T-cell (primary cell): ENCODE results near the gene MRRF. TPM values are rescaled to one million over a fixed set of nuclear protein-coding genes. Genes with fewer than 3 reads are reported as not detected.

ENCODE experiments used
- ATAC-seq, 4 experiments: fragments of 200-7000 bp in 3 of 4; fragments of 150-1000 bp in 1 of 4; cut with Tn5 transposase; replicated peaks in 1 of 4; 1 replicate in 3 of 4; 2 replicates in 1 of 4; pipeline ENCODE4 v1.10.0; 2021; ENCODE audit warnings: moderate library complexity in 3 of 4, mild to moderate bottlenecking in 2 of 4, moderate number of reproducible peaks in 1 of 4
- CTCF ChIA-PET, 2 donors: fragments of 300-600 bp; sonication (Branson Sonifier 250); formaldehyde crosslinking; loops; one replicate each; lab custom pipeline; 2022; ENCODE audit warnings: antibody characterized with exemption in 2 of 2; lab: Charles Lee
- POLR2A ChIA-PET, 2 donors: fragments of 300-600 bp; sonication (Branson Sonifier 250); formaldehyde crosslinking; loops; one replicate each; lab custom pipeline; 2022; ENCODE audit warnings: antibody characterized with exemption in 2 of 2; lab: Charles Lee
- DNase-seq, 35 experiments: peaks; one replicate each; pipeline versions ENCODE4 v3.0.0 to v3.0.0-alpha.2; 2013 to 2023
- H3K27ac ChIP-seq: one replicate; pipeline ENCODE4 v1.5.1; 2013; ENCODE audit warnings: low read length
- H3K27me3 ChIP-seq, 2 experiments: replicated peaks in 1 of 2; 1 replicate in 1 of 2; 2 replicates in 1 of 2; pipeline versions ENCODE4 v1.6.1 to v1.7.0; 2013; ENCODE audit warnings: low read length in 1 of 2, mixed read lengths in 1 of 2; ENCODE audit not compliant: control insufficient read depth in 2 of 2, insufficient read depth in 2 of 2; ENCODE audit errors: extremely low read depth in 1 of 2
- H3K36me3 ChIP-seq, 2 donors: 1 replicate in 1 of 2; 2 replicates in 1 of 2; pipeline versions ENCODE4 v1.6.1 to v1.7.0; 2013; ENCODE audit warnings: low read length in 1 of 2; ENCODE audit not compliant: control insufficient read depth in 2 of 2, insufficient read depth in 1 of 2; ENCODE audit errors: extremely low read depth in 1 of 2
- H3K4me1 ChIP-seq, 2 experiments: 1 replicate in 1 of 2; 2 replicates in 1 of 2; pipeline versions ENCODE4 v1.6.1 to v1.7.0; 2013; ENCODE audit warnings: low read length in 2 of 2, mixed read lengths in 1 of 2; ENCODE audit not compliant: insufficient read depth in 2 of 2, control insufficient read depth in 1 of 2; ENCODE audit errors: extremely low read depth in 1 of 2
- H3K4me3 ChIP-seq, 2 donors: 1 replicate in 1 of 2; 2 replicates in 1 of 2; pipeline versions ENCODE4 v1.5.1 to v1.7.0; 2013; ENCODE audit warnings: mild to moderate bottlenecking in 2 of 2, low read length in 1 of 2, moderate library complexity in 1 of 2; ENCODE audit not compliant: control insufficient read depth in 1 of 2; ENCODE audit errors: extremely low read depth in 1 of 2
- H3K9me3 ChIP-seq: 2 replicates; pipeline ENCODE4 v1.7.0; 2013
- H3K27ac Mint-ChIP-seq, 2 donors: one replicate each; pipeline ENCODE4 v1.8.0; 2020 to 2021; ENCODE audit warnings: mild to moderate bottlenecking in 2 of 2, mixed read lengths in 2 of 2
- H3K27me3 Mint-ChIP-seq, 2 donors: one replicate each; pipeline ENCODE4 v1.8.0; 2021 to 2022; ENCODE audit warnings: mixed read lengths in 2 of 2
- H3K36me3 Mint-ChIP-seq: one replicate; pipeline ENCODE4 v1.8.0; 2021; ENCODE audit warnings: mixed read lengths
- H3K4me1 Mint-ChIP-seq, 3 donors: one replicate each; pipeline ENCODE4 v1.8.0; 2020 to 2022; ENCODE audit warnings: mixed read lengths in 3 of 3, mild to moderate bottlenecking in 1 of 3
- H3K4me3 Mint-ChIP-seq, 3 donors: one replicate each; pipeline ENCODE4 v1.8.0; 2020 to 2022; ENCODE audit warnings: mild to moderate bottlenecking in 3 of 3, mixed read lengths in 3 of 3, moderate library complexity in 3 of 3
- H3K9me3 Mint-ChIP-seq, 3 donors: one replicate each; pipeline ENCODE4 v1.8.0; 2020 to 2022; ENCODE audit warnings: mixed read lengths in 3 of 3
- WGBS: methylation state at CpG from one replicate; pipeline ENCODE4 v1.1.5; 2013; ENCODE audit warnings: missing lambda C conversion rate; ENCODE audit not compliant: insufficient coverage; 5-methylcytosine and 5-hydroxymethylcytosine counted together
- total RNA-seq, 35 experiments: library from RNA in 6 of 35; stranded (reverse) in 6 of 35; fragments of 120-200 nt in 1 of 35; gene quantifications; one replicate each; pipeline versions ENCODE4 v1.2.1 to v1.2.4 and lab custom pipeline; 2013 to 2026

Gene MRRF
- total RNA-seq, 5 donors from 2014 or later (not counting 1 experiment from before 2014, with no cell fraction given): 27.7 to 34.1 (median 29.1) TPM

DNA sequence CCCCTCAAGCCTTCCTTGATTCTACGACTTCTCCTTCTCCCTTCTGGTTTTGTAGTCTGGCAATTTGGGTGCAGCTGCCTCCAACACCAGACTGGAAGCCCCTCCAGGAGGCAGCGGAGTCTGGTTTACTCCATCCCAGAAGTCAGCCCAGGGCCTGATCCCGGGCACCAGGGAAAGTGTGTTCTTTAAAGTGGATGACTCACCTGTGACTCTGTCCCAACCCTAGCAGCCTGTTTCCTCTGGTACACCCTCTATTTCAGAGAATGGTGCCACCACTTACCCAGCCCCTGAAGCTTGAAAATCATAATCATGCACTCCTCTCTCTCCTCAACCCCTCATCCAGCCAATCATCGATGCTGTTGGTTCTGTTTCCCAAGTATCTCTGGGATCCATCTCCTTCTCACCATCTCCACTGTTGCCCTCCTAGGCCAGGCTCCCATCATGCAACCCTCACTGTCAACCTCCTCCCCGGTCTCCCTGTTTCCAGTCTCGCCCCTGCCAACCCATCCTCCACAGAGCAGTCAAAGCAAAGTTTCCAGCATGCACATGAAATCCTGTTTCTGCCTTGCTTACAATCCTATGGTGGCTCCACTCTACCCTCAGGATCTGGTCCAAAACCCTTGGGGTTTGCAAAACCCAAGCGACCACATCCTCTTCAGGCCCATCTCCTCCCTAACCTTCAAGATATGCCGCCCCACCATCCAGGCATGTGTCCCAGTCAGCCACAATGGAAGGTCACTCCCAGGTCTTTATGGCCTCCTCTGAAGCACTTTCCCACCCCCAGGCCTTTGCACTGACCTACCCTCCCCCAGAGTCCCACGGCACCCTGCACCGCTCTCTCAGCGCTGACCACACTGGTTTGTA lies 46.4 kb upstream of the MRRF start:
- no peak for DNase-seq
- Histone ChIP-seq H3K9me3 (no peaks in the 10 kb centered on the region), H3K27ac (no peak overlapping the region), H3K36me3 (no peaks in the 10 kb centered on the region), H3K27me3 (peaks cover 3 to 84% of the 10 kb centered on the region in 2 experiments), H3K4me1 (peaks cover under 1 to 35% of the 10 kb centered on the region in 2 experiments), H3K4me3 (no peak overlapping the region)
- Mint-ChIP-seq H3K36me3 (no peaks in the 10 kb centered on the region), H3K27ac (no peak overlapping the region), H3K9me3 (no peaks in the 10 kb centered on the region), H3K4me3 (peak overlapping the region; percentile 3 to 71 (median 51)), H3K4me1 (peaks cover 30 to 45% (median 38%) of the 10 kb centered on the region in 3 donors), H3K27me3 (peaks cover 76 to 89% of the 10 kb centered on the region in 2 donors)
- CTCF ChIA-PET: no interaction called here
- ATAC-seq: no peak
- POLR2A ChIA-PET: no interaction called here
- WGBS: 38% methylated on average over 7 of the region's 11 CpGs

DNA sequence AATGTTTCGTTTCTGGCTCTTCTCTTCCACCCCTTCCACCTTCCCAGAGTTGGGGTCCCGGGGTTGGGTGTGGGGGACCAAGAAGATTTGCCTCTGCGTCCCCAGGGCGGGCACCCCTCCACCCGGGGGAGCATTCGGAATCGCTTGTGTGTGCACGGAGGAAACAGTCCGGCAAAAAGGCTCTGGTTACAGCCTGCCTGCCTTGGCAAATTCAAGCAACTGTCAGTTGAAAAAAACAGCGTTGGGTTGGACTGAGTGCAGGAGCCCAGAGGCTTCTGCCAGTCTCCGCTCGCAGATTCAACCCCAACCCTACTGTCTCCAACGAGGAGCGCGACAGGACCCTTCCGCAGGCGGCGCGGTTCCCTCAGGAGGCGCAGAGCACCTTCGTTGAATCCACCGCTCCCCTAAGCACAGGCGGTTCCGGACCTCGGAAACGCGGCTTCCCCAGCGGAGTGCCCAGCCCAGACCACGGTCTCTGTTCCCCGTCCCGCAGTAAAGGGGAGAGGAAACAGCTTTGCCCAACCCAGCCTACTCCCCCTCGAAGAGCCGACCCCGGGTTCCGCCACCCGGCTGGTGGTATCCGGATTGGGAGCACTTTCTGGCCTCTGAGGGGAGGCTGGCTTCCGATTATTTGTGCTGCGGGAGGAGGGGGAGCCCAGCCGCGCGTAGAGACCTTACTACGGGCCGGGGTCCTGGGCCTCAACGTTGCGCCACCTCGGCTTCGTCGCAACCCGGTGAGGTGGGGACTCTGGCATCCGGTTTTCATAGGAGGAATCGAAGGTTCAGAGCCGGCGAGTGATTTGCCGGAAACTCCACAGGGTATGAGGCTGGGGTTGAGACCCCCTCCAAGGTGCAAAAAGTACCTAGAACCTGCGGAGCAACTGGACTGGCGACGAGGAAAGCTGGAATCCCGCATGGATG lies 45.5 kb upstream of the MRRF start:
- DNase-seq (no peak), ATAC-seq (peak in 3 of 4 experiments; percentile 10 to 40 (median 37))
- peak overlapping the region in 1 of 2 donors; percentile 46 for H3K4me3 ChIP-seq
- no peaks in the 10 kb centered on the region for H3K36me3 ChIP-seq
- peak overlapping the region in 1 of 2 donors; percentile 23 for H3K27ac Mint-ChIP-seq
- H3K27ac ChIP-seq: no peak overlapping the region
- WGBS: under 1% methylated on average over 47 of the region's 59 CpGs
- peaks cover 3 to 84% of the 10 kb centered on the region in 2 experiments for H3K27me3 ChIP-seq
- H3K4me3 Mint-ChIP-seq: peak overlapping the region; percentile 3 to 71 (median 51)
- peaks cover 0 to 28% of the 10 kb centered on the region in 2 experiments for H3K4me1 ChIP-seq
- ChIA-PET CTCF (no interaction called here), POLR2A (no interaction called here)
- H3K9me3 ChIP-seq: no peaks in the 10 kb centered on the region
- H3K36me3 Mint-ChIP-seq: no peaks in the 10 kb centered on the region
- H3K4me1 Mint-ChIP-seq: peaks cover 28 to 42% (median 39%) of the 10 kb centered on the region in 3 donors
- H3K27me3 Mint-ChIP-seq: peaks cover 82 to 94% of the 10 kb centered on the region in 2 donors
- H3K9me3 Mint-ChIP-seq: no peaks in the 10 kb centered on the region

DNA sequence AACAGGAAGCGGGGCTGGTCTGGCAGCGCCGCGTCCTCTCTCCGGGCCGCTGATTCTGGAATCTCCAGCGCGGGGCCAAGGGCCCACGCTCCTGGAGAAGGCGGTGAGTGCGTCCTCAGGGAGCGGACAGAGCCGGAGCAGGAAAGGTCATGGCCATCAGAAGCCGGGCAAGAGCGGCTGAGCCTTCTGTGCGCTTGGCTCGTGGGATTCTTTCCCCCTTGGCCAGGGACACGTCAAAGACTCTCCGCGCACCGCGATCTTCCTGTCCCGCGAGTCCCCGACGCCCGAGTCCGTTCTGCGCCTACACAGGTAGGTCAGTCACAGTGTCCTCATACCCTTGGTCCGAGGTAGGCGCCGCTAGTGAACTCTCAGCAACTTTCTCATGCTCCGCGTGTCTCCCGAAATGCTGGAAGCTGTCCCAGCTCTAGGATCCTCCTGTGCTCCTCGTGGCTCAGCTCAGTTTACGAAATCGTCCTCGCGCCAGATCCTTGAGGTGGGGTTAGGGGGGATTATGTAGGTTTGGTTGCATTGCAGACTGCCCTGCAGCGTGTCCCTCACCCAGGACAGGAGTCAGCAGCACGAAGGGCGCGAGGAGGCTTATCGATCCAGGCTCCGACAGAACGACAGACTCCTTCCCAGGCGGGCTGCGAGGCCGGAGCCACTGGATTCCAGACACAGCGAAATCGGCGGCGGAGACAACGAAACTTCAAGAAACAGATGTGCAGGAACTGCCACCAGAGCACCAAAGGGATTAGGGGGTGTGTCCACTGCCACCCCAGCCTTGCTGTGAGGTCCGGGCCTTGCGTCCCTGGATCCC lies 44.6 kb upstream of the MRRF start:
- peaks cover 3 to 85% of the 10 kb centered on the region in 2 experiments for H3K27me3 ChIP-seq
- ATAC-seq (no peak), DNase-seq (no peak)
- no peak overlapping the region for H3K27ac ChIP-seq
- Mint-ChIP-seq H3K27me3 (peaks cover 84 to 94% of the 10 kb centered on the region in 2 donors), H3K4me1 (peaks cover 23 to 39% (median 39%) of the 10 kb centered on the region in 3 donors), H3K9me3 (no peaks in the 10 kb centered on the region), H3K4me3 (peak overlapping the region; percentile 3 to 71 (median 17)), H3K27ac (no peak overlapping the region), H3K36me3 (no peaks in the 10 kb centered on the region)
- peak overlapping the region in 1 of 2 donors; percentile 46 for H3K4me3 ChIP-seq
- peaks cover 0 to 26% of the 10 kb centered on the region in 2 experiments for H3K4me1 ChIP-seq
- CTCF ChIA-PET: no interaction called here
- POLR2A ChIA-PET: no interaction called here
- WGBS: 34% methylated on average over 52 of the region's 57 CpGs
- no peaks in the 10 kb centered on the region for H3K36me3 ChIP-seq
- H3K9me3 ChIP-seq: no peaks in the 10 kb centered on the region

DNA sequence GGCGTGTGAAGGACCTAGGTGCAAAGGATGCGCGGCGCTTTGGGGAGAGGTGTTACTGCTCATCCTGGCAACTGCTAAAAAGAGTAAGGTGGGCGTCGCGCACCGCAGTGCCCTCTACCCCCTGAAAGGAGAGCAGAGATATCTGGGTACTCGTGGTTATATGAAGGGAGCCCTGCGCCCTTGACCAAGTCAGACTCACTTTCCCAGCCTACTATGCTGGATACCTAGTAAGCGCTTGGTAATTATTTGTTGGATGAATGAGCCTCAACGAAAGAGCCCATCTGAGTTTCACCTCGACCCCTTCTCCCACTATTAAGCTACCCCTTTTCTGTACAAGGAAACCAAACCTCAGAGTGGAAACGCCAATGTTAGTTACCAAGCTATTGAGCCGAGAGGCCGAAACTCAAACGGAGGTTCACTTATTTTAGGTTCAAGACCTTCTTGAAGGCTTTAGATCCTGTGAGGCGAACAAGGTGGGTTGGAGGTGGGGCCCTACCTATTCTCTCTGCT lies 44.0 kb upstream of the MRRF start:
- ChIA-PET CTCF (no interaction called here), POLR2A (no interaction called here)
- 55% methylated on average over 6 of the region's 18 CpGs for WGBS
- no peaks in the 10 kb centered on the region for H3K36me3 ChIP-seq
- no peak overlapping the region for H3K27ac Mint-ChIP-seq
- H3K27ac ChIP-seq: no peak overlapping the region
- H3K27me3 ChIP-seq: peaks cover 3 to 86% of the 10 kb centered on the region in 2 experiments
- peaks cover 25 to 39% (median 39%) of the 10 kb centered on the region in 3 donors for H3K4me1 Mint-ChIP-seq
- DNase-seq: no peak
- peaks cover 86 to 94% of the 10 kb centered on the region in 2 donors for H3K27me3 Mint-ChIP-seq
- ATAC-seq: no peak
- H3K9me3 Mint-ChIP-seq: no peaks in the 10 kb centered on the region
- no peaks in the 10 kb centered on the region for H3K36me3 Mint-ChIP-seq
- H3K4me3 Mint-ChIP-seq: peak overlapping the region in 1 of 3 donors; percentile 71
- H3K4me3 ChIP-seq: no peak overlapping the region
- H3K9me3 ChIP-seq: no peaks in the 10 kb centered on the region
- peaks cover 0 to 26% of the 10 kb centered on the region in 2 experiments for H3K4me1 ChIP-seq

DNA sequence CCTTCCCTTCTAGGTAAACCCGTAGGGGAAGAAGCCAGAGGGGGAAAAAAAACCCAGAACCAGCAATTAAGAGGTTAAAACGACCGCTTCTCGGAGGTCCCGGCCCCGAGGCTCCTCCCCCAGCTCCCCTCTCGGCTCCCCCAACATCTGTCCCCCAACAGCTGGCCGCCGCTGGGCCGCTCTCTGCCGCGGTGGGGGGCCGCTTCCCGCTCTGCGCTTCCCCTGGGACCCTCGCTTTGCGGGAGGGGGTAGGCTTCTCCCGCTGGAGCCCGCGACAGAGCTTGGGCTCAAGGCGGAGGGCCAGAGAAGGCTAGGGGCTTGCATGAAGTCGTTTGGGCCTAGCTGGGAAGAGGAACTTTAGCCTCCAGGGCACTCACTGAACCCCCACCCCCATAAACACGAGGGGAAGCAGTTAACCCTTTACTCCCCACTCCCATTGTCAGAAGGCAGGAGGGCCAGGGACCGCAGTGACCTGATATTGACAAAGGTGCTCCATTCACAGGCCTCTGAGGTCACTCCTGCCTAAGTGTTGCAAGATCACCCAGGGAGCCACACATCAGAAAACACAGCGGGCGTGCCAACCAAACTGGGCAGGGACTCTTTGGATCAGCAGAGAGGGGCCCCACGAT lies 43.4 kb upstream of the MRRF start:
- peaks cover 3 to 84% of the 10 kb centered on the region in 2 experiments for H3K27me3 ChIP-seq
- Mint-ChIP-seq H3K27ac (no peak overlapping the region), H3K4me1 (peaks cover 25 to 39% (median 39%) of the 10 kb centered on the region in 3 donors), H3K27me3 (peaks cover 82 to 91% of the 10 kb centered on the region in 2 donors), H3K36me3 (no peaks in the 10 kb centered on the region), H3K4me3 (no peak overlapping the region), H3K9me3 (no peaks in the 10 kb centered on the region)
- ChIA-PET CTCF (no interaction called here), POLR2A (no interaction called here)
- no peak overlapping the region for H3K27ac ChIP-seq
- H3K9me3 ChIP-seq: no peaks in the 10 kb centered on the region
- peaks cover 0 to 26% of the 10 kb centered on the region in 2 experiments for H3K4me1 ChIP-seq
- no peak overlapping the region for H3K4me3 ChIP-seq
- DNase-seq: no peak
- no peak for ATAC-seq
- WGBS: 56% methylated on average over 3 of the region's 27 CpGs
- H3K36me3 ChIP-seq: no peaks in the 10 kb centered on the region
